LNCAP (cell line): ENCODE measurements around the gene TMEM132C.

Source experiments
- TF ChIP-seq, protein P1 (sequence below): fragments of 450-650 bp; IDR thresholded peaks from 2 replicates; pipeline ENCODE4 v1.5.1; 2017; ENCODE audit warnings: mild to moderate bottlenecking

The TMEM132C gene

GRCh38 chr12:128393346-128393745, 126.4 kb downstream of the TMEM132C start:
- TF ChIP-seq, protein P1, sequence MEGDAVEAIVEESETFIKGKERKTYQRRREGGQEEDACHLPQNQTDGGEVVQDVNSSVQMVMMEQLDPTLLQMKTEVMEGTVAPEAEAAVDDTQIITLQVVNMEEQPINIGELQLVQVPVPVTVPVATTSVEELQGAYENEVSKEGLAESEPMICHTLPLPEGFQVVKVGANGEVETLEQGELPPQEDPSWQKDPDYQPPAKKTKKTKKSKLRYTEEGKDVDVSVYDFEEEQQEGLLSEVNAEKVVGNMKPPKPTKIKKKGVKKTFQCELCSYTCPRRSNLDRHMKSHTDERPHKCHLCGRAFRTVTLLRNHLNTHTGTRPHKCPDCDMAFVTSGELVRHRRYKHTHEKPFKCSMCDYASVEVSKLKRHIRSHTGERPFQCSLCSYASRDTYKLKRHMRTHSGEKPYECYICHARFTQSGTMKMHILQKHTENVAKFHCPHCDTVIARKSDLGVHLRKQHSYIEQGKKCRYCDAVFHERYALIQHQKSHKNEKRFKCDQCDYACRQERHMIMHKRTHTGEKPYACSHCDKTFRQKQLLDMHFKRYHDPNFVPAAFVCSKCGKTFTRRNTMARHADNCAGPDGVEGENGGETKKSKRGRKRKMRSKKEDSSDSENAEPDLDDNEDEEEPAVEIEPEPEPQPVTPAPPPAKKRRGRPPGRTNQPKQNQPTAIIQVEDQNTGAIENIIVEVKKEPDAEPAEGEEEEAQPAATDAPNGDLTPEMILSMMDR, result no peak

GRCh38 chr12:128394137-128394536, 127.2 kb downstream of the TMEM132C start:
- TF ChIP-seq, protein P1, result no peak

DNA sequence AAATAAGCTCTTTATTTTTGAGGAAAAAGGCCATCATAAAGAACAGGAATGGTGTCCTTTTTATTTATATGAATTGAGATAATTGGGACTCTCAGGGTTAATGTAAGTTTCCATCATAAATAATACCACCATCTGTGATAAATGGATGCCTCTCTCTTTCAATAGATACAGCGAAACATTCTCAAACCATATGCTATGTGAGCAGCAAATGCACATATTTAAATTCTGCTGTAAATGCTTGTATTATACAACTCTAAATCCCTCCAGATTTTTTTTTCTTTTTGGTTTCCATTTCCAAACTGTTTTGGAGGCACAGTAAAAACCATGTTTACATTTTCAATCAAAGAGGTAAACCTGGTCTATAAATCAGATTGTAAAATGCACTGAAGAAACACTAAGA, 132.3 kb downstream of the TMEM132C start:
- TF ChIP-seq, protein P1, result no peak

DNA sequence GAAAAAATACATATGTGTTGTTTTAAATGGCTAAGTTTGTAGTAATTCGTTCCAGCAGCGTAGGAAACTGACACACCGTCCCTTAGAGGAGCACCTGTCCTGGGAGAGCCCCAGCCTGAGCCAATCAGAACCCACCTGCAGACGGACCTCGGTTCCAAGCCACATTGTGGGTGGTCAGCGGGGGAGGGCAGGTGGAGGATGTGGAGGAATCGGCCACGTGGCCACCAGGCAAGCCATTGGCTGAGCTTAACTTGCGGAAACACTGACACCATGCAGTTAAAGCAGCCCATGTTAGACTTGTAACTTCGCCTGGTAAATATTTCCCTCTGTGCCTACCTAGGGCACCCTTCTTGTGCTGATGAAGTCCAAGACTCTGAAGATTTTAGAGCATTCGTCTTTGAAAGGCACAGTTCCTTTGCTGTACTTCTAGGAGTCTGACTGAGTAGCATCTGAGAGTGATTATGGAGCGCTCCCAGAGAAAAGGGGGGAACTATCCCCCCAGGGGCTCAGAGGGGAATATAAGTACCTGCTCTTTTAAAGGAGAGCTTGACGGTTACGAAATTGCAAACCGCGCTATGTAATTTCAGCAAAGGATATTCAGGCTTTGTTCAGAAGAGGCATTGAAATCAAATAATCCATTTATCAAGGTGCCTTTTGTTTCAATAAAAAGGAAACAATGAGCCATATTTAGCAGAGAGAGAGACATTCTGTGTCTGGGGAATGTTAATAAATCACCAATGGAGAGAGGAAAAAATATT, 135.7 kb downstream of the TMEM132C start:
- TF ChIP-seq, protein P1, result no peak

GRCh38 chr12:128408669-128409068, 141.7 kb downstream of the TMEM132C start:
- TF ChIP-seq, protein P1, result no peak

- TF ChIP-seq, protein P1, result no peak
Observed at GRCh38 chr12:128415036-128415560, 148.1 kb downstream of the TMEM132C start.

GRCh38 chr12:128418944-128419343, 152.0 kb downstream of the TMEM132C start:
- TF ChIP-seq, protein P1, result no peak
